ENCODE results near the gene MRS2.

DNA sequence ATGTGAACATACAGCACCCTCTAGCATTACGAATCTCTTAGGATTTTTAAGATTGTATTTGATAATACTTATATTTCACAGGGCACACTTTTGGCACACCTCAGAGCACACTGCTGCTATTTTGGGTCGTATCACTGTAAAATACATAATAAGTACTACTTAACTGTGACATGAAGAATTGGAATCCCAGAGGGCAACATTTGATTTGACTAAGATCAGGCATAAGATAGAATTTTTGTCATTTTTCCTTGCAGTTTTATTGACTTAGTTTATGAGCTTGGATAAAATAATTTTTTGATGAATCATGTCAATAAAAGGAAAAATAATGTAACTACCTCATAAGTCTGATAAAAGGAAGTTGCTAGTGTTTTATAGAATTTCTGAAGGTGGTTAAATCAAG lies 22.4 kb downstream of the MRS2 start:
- TF ChIP-seq POLR2A (IDR thresholded peaks at IDR 0.05; ENCODE audit: low read length) (no peak), GATA1 (IDR thresholded peaks at IDR 0.05; ENCODE audit: low read depth, low read length) (no peak)

All from erythroblast (primary cell).